ENCODE data around the gene RFNG.

GRCh38 chr17:82029990-82030469, 21.6 kb downstream of the RFNG start:
- TF ChIP-seq EZH2 (IDR thresholded peaks at IDR 0.05; ENCODE audit: borderline replicate concordance, insufficient read depth, low read depth, low read length, poor library complexity, severe bottlenecking): no peak
- TF ChIP-seq, protein P1, sequence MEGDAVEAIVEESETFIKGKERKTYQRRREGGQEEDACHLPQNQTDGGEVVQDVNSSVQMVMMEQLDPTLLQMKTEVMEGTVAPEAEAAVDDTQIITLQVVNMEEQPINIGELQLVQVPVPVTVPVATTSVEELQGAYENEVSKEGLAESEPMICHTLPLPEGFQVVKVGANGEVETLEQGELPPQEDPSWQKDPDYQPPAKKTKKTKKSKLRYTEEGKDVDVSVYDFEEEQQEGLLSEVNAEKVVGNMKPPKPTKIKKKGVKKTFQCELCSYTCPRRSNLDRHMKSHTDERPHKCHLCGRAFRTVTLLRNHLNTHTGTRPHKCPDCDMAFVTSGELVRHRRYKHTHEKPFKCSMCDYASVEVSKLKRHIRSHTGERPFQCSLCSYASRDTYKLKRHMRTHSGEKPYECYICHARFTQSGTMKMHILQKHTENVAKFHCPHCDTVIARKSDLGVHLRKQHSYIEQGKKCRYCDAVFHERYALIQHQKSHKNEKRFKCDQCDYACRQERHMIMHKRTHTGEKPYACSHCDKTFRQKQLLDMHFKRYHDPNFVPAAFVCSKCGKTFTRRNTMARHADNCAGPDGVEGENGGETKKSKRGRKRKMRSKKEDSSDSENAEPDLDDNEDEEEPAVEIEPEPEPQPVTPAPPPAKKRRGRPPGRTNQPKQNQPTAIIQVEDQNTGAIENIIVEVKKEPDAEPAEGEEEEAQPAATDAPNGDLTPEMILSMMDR (IDR thresholded peaks at IDR 0.05): no peak
